HepG2 (cell line): ENCODE measurements around the gene TXNRD1. TPM values are rescaled to one million over a fixed set of nuclear protein-coding genes. Genes with fewer than 3 reads are reported as not detected.

Experiments
- ATAC-seq: fragments of 200-7000 bp; cut with Tn5 transposase; 3 replicates; pipeline ENCODE4 v1.9.1; 2020; ENCODE audit warnings: mild to moderate bottlenecking, moderate library complexity
- BruUV-seq: library from RNA; stranded (reverse); fragments of 400-500 nt; replicated peaks from 2 replicates; lab custom pipeline; 2021; lab: Mats Ljungman, UMichigan
- CTCF ChIA-PET: fragments of 300-600 bp; formaldehyde crosslinking; extraction: SDS; loops from one replicate; lab custom pipeline; 2021; ENCODE audit warnings: low total read pairs, inconsistent platforms, low intra/inter-chr PET ratio; lab: Yijun Ruan, JAX
- POLR2A ChIA-PET: fragments of 350-600 bp; sonication (Branson Sonifier 250); formaldehyde crosslinking; loops from one replicate; lab custom pipeline; 2020; ENCODE audit warnings: antibody characterized with exemption, inconsistent platforms; lab: Yijun Ruan, JAX
- DNase-seq: peaks from one replicate; pipeline ENCODE4 v3.0.0-alpha.2; 2015; ENCODE audit warnings: low spot score
- FAIRE-seq: peaks from 3 replicates; lab custom pipeline; 2011; peaks lifted over from hg19 to GRCh38; lab: Jason Lieb, UNC
- H2AFZ ChIP-seq: one replicate; pipeline ENCODE4 v1.6.1; 2011; ENCODE audit warnings: low read length, inconsistent platforms
- H3K27ac ChIP-seq: fragments of 300-600 bp; 3 replicates; pipeline ENCODE4 v1.8.0; 2011; ENCODE audit warnings: mixed run types, mild to moderate bottlenecking, mixed read lengths, low read length, inconsistent platforms; ENCODE audit not compliant: insufficient read depth; ENCODE audit errors: extremely low read length
- H3K27me3 ChIP-seq, 2 experiments: fragments of 200-600 bp in 1 of 2; 2 replicates in 1 of 2; 3 replicates in 1 of 2; pipeline versions ENCODE4 v1.6.0 to v1.8.0; 2011; ENCODE audit warnings: low read length in 2 of 2, mild to moderate bottlenecking in 2 of 2, moderate library complexity in 2 of 2, inconsistent platforms in 1 of 2; ENCODE audit not compliant: insufficient read depth in 2 of 2, control insufficient read depth in 1 of 2
- H3K36me3 ChIP-seq, 2 experiments: fragments of 200-600 bp in 1 of 2; replicated peaks in 1 of 2; 2 replicates in 1 of 2; 3 replicates in 1 of 2; pipeline versions ENCODE4 v1.5.1 to v1.8.0; 2011; ENCODE audit warnings: low read length in 2 of 2, inconsistent platforms in 1 of 2; ENCODE audit not compliant: insufficient read depth in 2 of 2, control insufficient read depth in 1 of 2
- H3K4me1 ChIP-seq: 2 replicates; pipeline ENCODE4 v1.5.1; 2012; ENCODE audit warnings: low read length, inconsistent platforms; ENCODE audit not compliant: insufficient read depth
- H3K4me2 ChIP-seq: 2 replicates; pipeline ENCODE4 v1.6.0; 2011; ENCODE audit warnings: low read depth, low read length, inconsistent platforms
- H3K4me3 ChIP-seq, 3 experiments: fragments of 200-600 bp in 1 of 3; sonication (generic), shearing (Covaris generic) in 1 of 3; replicated peaks in 1 of 3; 2 replicates each; pipeline ENCODE4 v1.5.1; 2011 to 2016; ENCODE audit warnings: low read length in 3 of 3, inconsistent platforms in 2 of 3, low read depth in 2 of 3, mild to moderate bottlenecking in 2 of 3, control low read depth in 1 of 3, mixed read lengths in 1 of 3; ENCODE audit not compliant: insufficient read depth in 1 of 3
- H3K79me2 ChIP-seq: one replicate; pipeline ENCODE4 v1.6.1; 2011; ENCODE audit warnings: low read length, inconsistent platforms; ENCODE audit not compliant: insufficient read depth
- H3K9ac ChIP-seq: 2 replicates; pipeline ENCODE4 v1.6.0; 2011; ENCODE audit warnings: mild to moderate bottlenecking, low read depth, low read length, inconsistent platforms; ENCODE audit not compliant: insufficient read depth
- H3K9me3 ChIP-seq: 2 replicates; pipeline ENCODE4 v1.5.1; 2012; ENCODE audit warnings: mild to moderate bottlenecking, low read length
- H4K20me1 ChIP-seq: 2 replicates; pipeline ENCODE4 v1.6.0; 2011; ENCODE audit warnings: inconsistent platforms, mild to moderate bottlenecking, low read length, moderate library complexity; ENCODE audit not compliant: insufficient read depth
- AHR ChIP-seq: IDR thresholded peaks from 2 replicates; pipeline ENCODE4 v1.6.1; 2018; ENCODE audit warnings: missing genetic modification reagents, missing compliant biosample characterization
- BRD4 ChIP-seq: sonication (generic); formaldehyde crosslinking; IDR thresholded peaks from 2 replicates; pipeline ENCODE4 v1.4.0; 2020; ENCODE audit warnings: missing genetic modification reagents
- CBFB ChIP-seq: sonication (generic); formaldehyde crosslinking; IDR thresholded peaks from 2 replicates; pipeline ENCODE4 v1.4.0; 2020; ENCODE audit warnings: missing genetic modification reagents
- DRAP1 ChIP-seq: IDR thresholded peaks from 2 replicates; pipeline ENCODE4 v1.6.1; 2016; ENCODE audit warnings: missing genetic modification reagents, missing compliant biosample characterization
- HIVEP1 ChIP-seq: sonication (generic); formaldehyde crosslinking; IDR thresholded peaks from 2 replicates; pipeline ENCODE4 v1.4.0; 2020; ENCODE audit warnings: mild to moderate bottlenecking, missing genetic modification reagents
- SRF ChIP-seq: IDR thresholded peaks from 2 replicates; pipeline ENCODE4 v1.6.1; 2011; ENCODE audit warnings: mild to moderate bottlenecking, low read depth, low read length, moderate library complexity
- ZFP41 ChIP-seq: sonication (generic); formaldehyde crosslinking; IDR thresholded peaks from 2 replicates; pipeline ENCODE4 v1.4.0; 2020; ENCODE audit warnings: mild to moderate bottlenecking, missing genetic modification reagents, borderline replicate concordance
- ZNF282 ChIP-seq: fragments of 450-650 bp; IDR thresholded peaks from 2 replicates; pipeline ENCODE4 v1.6.1; 2018; ENCODE audit not compliant: partially characterized antibody
- ZNF382 ChIP-seq: sonication (generic); formaldehyde crosslinking; IDR thresholded peaks from 2 replicates; pipeline ENCODE4 v1.5.0; 2020; ENCODE audit warnings: missing genetic modification reagents, mild to moderate bottlenecking, borderline replicate concordance
- ZNF550 ChIP-seq: sonication (generic); formaldehyde crosslinking; IDR thresholded peaks from 2 replicates; pipeline ENCODE4 v1.4.0; 2020; ENCODE audit warnings: mild to moderate bottlenecking, missing genetic modification reagents, borderline replicate concordance
- ZNF562 ChIP-seq: sonication (generic); formaldehyde crosslinking; IDR thresholded peaks from 2 replicates; pipeline ENCODE4 v1.8.0; 2022; ENCODE audit warnings: missing genetic modification reagents, borderline replicate concordance
- ZNF670 ChIP-seq: sonication (generic); formaldehyde crosslinking; IDR thresholded peaks from 2 replicates; pipeline ENCODE4 v1.8.0; 2022; ENCODE audit warnings: mild to moderate bottlenecking, missing genetic modification reagents, borderline replicate concordance
- ZNF7 ChIP-seq: IDR thresholded peaks from 2 replicates; pipeline ENCODE4 v1.6.1; 2016; ENCODE audit warnings: missing biosample characterization, missing genetic modification reagents
- WGBS: methylation state at CpG from one replicate; pipeline ENCODE4 v1.1.6; 2017; ENCODE audit warnings: low lambda C conversion rate; 5-methylcytosine and 5-hydroxymethylcytosine counted together
- in situ Hi-C: cut with HindIII; loops from 2 replicates; pipeline ENCODE4 v1.10.0; 2017; ENCODE audit warnings: low pct_unique_long_range_greater_than_20kb; ENCODE audit not compliant: extremely low pct_ligation_motif_present
- intact Hi-C: fragments of 100-400 bp; cut with micrococcal nuclease; formaldehyde crosslinking; loops from one replicate; pipeline ENCODE4 v1.10.0; 2022; ENCODE audit not compliant: unreplicated experiment
- polyA plus RNA-seq, 8 experiments: library from polyadenylated mRNA; depleted of rRNA in 3 of 8; stranded (reverse) in 7 of 8; unstranded in 1 of 8; fragments of >200 nt; fragmentation: Illumina TruSeq in 4 of 8; extraction: Trizol in 4 of 8; gene quantifications; 2 replicates each; pipeline versions ENCODE4 v1.2.1 to v1.2.3, GENCODE V29; 2011 to 2016; ENCODE audit warnings: low read depth in 4 of 8, missing spikeins in 1 of 8, mixed read lengths in 1 of 8; ENCODE audit not compliant: insufficient read depth in 1 of 8
- total RNA-seq, 5 experiments: library from RNA; depleted of rRNA; stranded (reverse); fragments of >200 nt; fragmentation: Illumina TruSeq; extraction: Trizol; gene quantifications; 2 replicates each; pipeline ENCODE4 v1.2.3, GENCODE V29; 2016; ENCODE audit warnings: low read depth in 1 of 5

Gene TXNRD1
- total and polyA plus RNA-seq, 2 of the 13 experiments (the other 11 are each of a cell fraction or from before 2014, with no cell fraction given) = 54.0 to 190 TPM

DNA sequence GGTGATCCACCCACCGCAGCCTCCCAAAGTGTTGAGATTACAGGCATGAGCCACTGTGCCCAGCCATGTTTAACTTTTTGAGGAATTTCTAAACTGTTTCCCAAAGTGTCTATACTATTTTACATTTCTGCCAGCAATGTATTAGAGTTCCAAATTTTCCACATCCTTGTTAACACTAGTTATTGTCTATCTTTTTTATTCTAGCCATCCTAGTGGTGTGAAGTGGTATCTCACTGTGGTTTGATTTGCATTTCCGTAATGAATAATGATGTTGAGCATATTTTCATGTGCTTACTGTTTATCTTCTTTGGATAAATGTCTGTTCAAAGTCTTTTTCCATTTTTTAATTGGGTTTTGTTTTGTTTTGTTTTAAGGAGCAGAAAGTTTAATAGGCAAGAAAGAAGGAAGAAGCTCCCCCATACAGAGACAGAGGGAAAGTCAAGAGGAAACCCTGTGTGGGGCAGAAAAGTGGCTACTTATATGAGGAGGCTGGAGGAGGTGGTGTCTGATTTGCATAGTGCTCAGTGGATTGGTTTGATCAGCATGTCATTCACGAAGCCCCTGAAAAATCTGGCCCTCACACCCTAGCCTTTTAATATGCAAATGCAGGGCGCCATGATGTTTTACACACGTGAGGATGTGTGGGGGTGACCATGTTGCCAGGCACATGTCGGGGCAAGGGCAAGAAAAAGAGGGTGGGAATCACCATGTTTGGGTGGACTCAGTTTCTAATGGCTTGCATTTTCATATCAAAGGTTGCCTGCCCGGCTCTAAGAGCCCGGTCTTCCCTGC lies 14.9 kb downstream of the TXNRD1 start (continued):
- TF ChIP-seq ZNF7 (CRISPR knock-in tag) (no peak), ZFP41 (CRISPR knock-in tag) (no peak), ZNF282 (no peak)

GRCh38 chr12:104232609-104233280 lies 17.2 kb downstream of the TXNRD1 start:
- ChIA-PET CTCF (no interaction called here), POLR2A (no interaction called here)
- H3K79me2 ChIP-seq = no peaks in the 10 kb centered on the region
- H3K9ac ChIP-seq = no peak overlapping the region
- H3K36me3 ChIP-seq = no peaks in the 10 kb centered on the region
- H3K4me2 ChIP-seq = no peak overlapping the region
- FAIRE-seq = no peak
- 74% methylated on average over 6 of the region's 6 CpGs for WGBS
- H3K4me3 ChIP-seq = no peak overlapping the region
- 0 out of 5 replicates have a peak, but pooled peaks cover 0 to 5% of the 10 kb centered on the region in 2 experiments for H3K27me3 ChIP-seq
- no peak overlapping the region for H2AFZ ChIP-seq
- no peak for DNase-seq
- H4K20me1 ChIP-seq = no peaks in the 10 kb centered on the region
- H3K4me1 ChIP-seq = no peaks in the 10 kb centered on the region
- TF ChIP-seq AHR (CRISPR knock-in tag) (no peak), ZNF670 (CRISPR knock-in tag) (no peak), CBFB (CRISPR knock-in tag) (no peak), BRD4 (CRISPR knock-in tag) (no peak), ZNF550 (no peak), DRAP1 (CRISPR knock-in tag) (no peak), HIVEP1 (CRISPR knock-in tag) (no peak), SRF (0 out of 2 replicates have a peak, but pooled peaks have one; percentile 7), ZNF382 (CRISPR knock-in tag) (no peak), ZNF562 (CRISPR knock-in tag) (peak; percentile 28; the same call in 1 of the 2 replicates)
- no TSS peak for BruUV-seq
- H3K9me3 ChIP-seq = peaks cover 32% of the 10 kb centered on the region
- H3K27ac ChIP-seq = no peak overlapping the region
- ATAC-seq = no peak
- in situ Hi-C loops (no loop called here), intact Hi-C loops (no loop called here)
